Suprapubic skin (tissue), 4 donors: Measurements from ENCODE around the gene ERI3.

Experiments
- CTCF ChIP-seq, 2 donors: fragments of 200-600 bp in 1 of 2; fragments of 450-650 bp in 1 of 2; sonication (generic) in 1 of 2; IDR thresholded peaks; one replicate each; pipeline ENCODE4 v1.5.1; 2016 to 2019; ENCODE audit warnings: antibody characterized with exemption in 2 of 2, mild to moderate bottlenecking in 1 of 2, moderate library complexity in 1 of 2
- EP300 ChIP-seq: sonication (generic); formaldehyde crosslinking; IDR thresholded peaks from one replicate; pipeline ENCODE4 v1.6.1; 2017; ENCODE audit warnings: antibody characterized with exemption
- POLR2A ChIP-seq, 2 donors: fragments of 450-650 bp; IDR thresholded peaks; one replicate each; pipeline ENCODE4 v1.6.1; 2017; ENCODE audit warnings: antibody characterized with exemption in 2 of 2, mild to moderate bottlenecking in 2 of 2, moderate library complexity in 2 of 2
- POLR2AphosphoS5 ChIP-seq, 3 donors: sonication (generic); formaldehyde crosslinking; IDR thresholded peaks; one replicate each; pipeline ENCODE4 v1.6.1; 2017; ENCODE audit warnings: antibody characterized with exemption in 3 of 3

- TF ChIP-seq POLR2AphosphoS5 (IDR thresholded peaks at IDR 0.05) (no peak), POLR2A (IDR thresholded peaks at IDR 0.05) (no peak), CTCF (IDR thresholded peaks at IDR 0.05) (no peak), EP300 (no peak)
Measured at GRCh38 chr1:44259090-44259489, 96.0 kb downstream of the ERI3 start.
